K562 (cell line): Measurements from ENCODE around the gene RGS9.

Experiments used
- CTCF ChIP-seq, 3 experiments: IDR thresholded peaks in 2 of 3; conservative IDR thresholded peaks in 1 of 3; 2 replicates each; pipeline ENCODE4 v1.5.1; 2011 to 2012; ENCODE audit warnings: low read length in 3 of 3, mild to moderate bottlenecking in 3 of 3, control low read depth in 2 of 3, improper control_type of control experiment in 1 of 3, inconsistent platforms in 1 of 3, low read depth in 1 of 3, mixed read lengths in 1 of 3, moderate library complexity in 1 of 3; ENCODE audit not compliant: insufficient read depth in 2 of 3
- HNRNPH1 ChIP-seq: fragments of 200-400 bp; formaldehyde crosslinking; optimal IDR thresholded peaks from 2 replicates; pipeline ENCODE3; 2017; ENCODE audit warnings: low read depth, mild to moderate bottlenecking, low read length, moderate library complexity
- MTF1 ChIP-seq: fragments of 250-450 bp; sonication (Bioruptor Pico); IDR thresholded peaks from 2 replicates; pipeline ENCODE4 v1.9.0; 2021; ENCODE audit warnings: moderate library complexity, mild to moderate bottlenecking, inconsistent platforms, borderline replicate concordance
- TF ChIP-seq, protein P1 (sequence below): fragments of 450-650 bp; IDR thresholded peaks from 2 replicates; pipeline ENCODE4 v1.6.1; 2017; ENCODE audit warnings: antibody characterized with exemption, mild to moderate bottlenecking

DNA sequence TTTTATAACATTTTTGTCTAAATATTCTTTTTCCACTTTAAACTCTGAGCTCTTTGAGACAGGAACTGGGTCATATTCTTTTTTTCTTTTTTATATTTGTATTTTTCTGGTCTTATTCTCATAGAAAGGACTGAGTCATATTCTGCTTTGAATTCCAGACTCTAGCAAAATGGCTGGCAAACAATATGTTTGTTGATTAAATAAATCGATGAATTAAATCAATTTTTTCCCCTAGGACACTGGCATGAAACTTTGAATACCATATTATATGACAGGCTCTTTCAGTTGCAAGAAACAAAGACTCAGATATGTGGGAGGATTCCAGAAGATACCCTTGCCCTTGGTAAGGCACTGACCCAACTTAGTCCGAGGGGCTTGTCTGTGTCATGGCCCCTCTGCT is 3.1 kb upstream of the RGS9 start:
- TF ChIP-seq CTCF (IDR thresholded peaks at IDR 0.05 in 2 of 3, conservative IDR thresholded peaks at IDR 0.05 in 1 of 3; ENCODE audit: insufficient read depth in 2 of 3, low read depth in 1 of 3, low read length in 3 of 3) = no peak
- TF ChIP-seq HNRNPH1 = no peak
- TF ChIP-seq, protein P1, sequence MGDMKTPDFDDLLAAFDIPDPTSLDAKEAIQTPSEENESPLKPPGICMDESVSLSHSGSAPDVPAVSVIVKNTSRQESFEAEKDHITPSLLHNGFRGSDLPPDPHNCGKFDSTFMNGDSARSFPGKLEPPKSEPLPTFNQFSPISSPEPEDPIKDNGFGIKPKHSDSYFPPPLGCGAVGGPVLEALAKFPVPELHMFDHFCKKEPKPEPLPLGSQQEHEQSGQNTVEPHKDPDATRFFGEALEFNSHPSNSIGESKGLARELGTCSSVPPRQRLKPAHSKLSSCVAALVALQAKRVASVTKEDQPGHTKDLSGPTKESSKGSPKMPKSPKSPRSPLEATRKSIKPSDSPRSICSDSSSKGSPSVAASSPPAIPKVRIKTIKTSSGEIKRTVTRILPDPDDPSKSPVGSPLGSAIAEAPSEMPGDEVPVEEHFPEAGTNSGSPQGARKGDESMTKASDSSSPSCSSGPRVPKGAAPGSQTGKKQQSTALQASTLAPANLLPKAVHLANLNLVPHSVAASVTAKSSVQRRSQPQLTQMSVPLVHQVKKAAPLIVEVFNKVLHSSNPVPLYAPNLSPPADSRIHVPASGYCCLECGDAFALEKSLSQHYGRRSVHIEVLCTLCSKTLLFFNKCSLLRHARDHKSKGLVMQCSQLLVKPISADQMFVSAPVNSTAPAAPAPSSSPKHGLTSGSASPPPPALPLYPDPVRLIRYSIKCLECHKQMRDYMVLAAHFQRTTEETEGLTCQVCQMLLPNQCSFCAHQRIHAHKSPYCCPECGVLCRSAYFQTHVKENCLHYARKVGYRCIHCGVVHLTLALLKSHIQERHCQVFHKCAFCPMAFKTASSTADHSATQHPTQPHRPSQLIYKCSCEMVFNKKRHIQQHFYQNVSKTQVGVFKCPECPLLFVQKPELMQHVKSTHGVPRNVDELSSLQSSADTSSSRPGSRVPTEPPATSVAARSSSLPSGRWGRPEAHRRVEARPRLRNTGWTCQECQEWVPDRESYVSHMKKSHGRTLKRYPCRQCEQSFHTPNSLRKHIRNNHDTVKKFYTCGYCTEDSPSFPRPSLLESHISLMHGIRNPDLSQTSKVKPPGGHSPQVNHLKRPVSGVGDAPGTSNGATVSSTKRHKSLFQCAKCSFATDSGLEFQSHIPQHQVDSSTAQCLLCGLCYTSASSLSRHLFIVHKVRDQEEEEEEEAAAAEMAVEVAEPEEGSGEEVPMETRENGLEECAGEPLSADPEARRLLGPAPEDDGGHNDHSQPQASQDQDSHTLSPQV = no peak
- TF ChIP-seq MTF1 (CRISPR knock-in tag) = no peak
